ENCODE measurements around the gene JMY.

JMY gene

GRCh38 chr5:79357398-79357797 is 121.5 kb downstream of the JMY start:
- H3K9me3 ChIP-seq (ENCODE audit: low read length), result no peaks in the 10 kb centered on the region
- no peak overlapping the region for H3K27ac ChIP-seq (ENCODE audit: low read depth, low read length, poor library complexity, severe bottlenecking)
- no peaks in the 10 kb centered on the region for H3K79me2 ChIP-seq (ENCODE audit: insufficient read depth, low read length)
- H3K36me3 ChIP-seq (ENCODE audit: insufficient read depth, low read length), result no peaks in the 10 kb centered on the region
- H4K20me1 ChIP-seq (ENCODE audit: insufficient read depth, low read length), result no peaks in the 10 kb centered on the region
- no peak for TF ChIP-seq CTCF (IDR thresholded peaks at IDR 0.05; ENCODE audit: low read length)
- H3K4me3 ChIP-seq (ENCODE audit: low read depth, low read length, poor library complexity, severe bottlenecking), result no peak overlapping the region
- H3K4me2 ChIP-seq (ENCODE audit: low read length), result no peak overlapping the region
- H3F3A ChIP-seq (ENCODE audit: insufficient read depth, low read length), result no peaks in the 10 kb centered on the region
- H3K4me1 ChIP-seq (ENCODE audit: insufficient read depth, low read length, severe bottlenecking), result no peaks in the 10 kb centered on the region
- no peak overlapping the region for H3K9ac ChIP-seq (ENCODE audit: low read length)
- no peaks in the 10 kb centered on the region for H3K27me3 ChIP-seq (ENCODE audit: insufficient read depth, low read length)
- H2AFZ ChIP-seq (ENCODE audit: low read length), result no peak overlapping the region
- no peaks in the 10 kb centered on the region for H3K9me2 ChIP-seq (ENCODE audit: low read depth, low read length)
